ENCODE measurements around the gene GFOD1.
A peak's percentile ranks its signal among the peaks of the same experiment; 100 is the strongest.
"Not testable (repeated sequence)": the region's sequence is repeated elsewhere in the genome, so short reads cannot be mapped to it uniquely, and the experiment has no call there.

GFOD1 gene

GRCh38 chr6:13391537-13391936 lies 95.9 kb downstream of the GFOD1 start:
- TF ChIP-seq, protein P1, sequence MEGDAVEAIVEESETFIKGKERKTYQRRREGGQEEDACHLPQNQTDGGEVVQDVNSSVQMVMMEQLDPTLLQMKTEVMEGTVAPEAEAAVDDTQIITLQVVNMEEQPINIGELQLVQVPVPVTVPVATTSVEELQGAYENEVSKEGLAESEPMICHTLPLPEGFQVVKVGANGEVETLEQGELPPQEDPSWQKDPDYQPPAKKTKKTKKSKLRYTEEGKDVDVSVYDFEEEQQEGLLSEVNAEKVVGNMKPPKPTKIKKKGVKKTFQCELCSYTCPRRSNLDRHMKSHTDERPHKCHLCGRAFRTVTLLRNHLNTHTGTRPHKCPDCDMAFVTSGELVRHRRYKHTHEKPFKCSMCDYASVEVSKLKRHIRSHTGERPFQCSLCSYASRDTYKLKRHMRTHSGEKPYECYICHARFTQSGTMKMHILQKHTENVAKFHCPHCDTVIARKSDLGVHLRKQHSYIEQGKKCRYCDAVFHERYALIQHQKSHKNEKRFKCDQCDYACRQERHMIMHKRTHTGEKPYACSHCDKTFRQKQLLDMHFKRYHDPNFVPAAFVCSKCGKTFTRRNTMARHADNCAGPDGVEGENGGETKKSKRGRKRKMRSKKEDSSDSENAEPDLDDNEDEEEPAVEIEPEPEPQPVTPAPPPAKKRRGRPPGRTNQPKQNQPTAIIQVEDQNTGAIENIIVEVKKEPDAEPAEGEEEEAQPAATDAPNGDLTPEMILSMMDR (IDR thresholded peaks at IDR 0.05; ENCODE audit: insufficient read depth, low read depth, low read length, missing control alignments) = no peak
- no peak overlapping the region for H3K4me3 ChIP-seq (ENCODE audit: low read depth, low read length)
- no peak for DNase-seq (ENCODE audit: low read depth)

DNA sequence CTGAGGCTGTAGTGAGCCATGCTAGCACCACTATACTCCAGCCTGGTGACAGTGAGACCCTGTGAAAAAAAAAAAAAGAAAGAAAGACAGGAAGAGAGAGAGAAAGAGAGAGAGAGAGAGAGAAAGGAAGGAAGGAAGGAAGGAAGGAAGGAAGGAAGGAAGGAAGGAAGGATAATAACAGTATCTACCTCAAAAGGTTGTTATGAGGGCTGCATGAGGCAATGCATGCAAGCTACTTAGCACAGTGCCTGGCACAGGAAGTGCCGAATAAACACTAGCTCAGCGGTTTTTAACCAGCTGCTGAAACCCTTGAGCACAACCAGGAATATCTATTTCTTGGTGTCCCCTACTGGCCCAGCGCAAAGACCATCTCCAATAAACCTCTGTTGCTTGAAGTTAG lies 96.7 kb downstream of the GFOD1 start:
- no peak for DNase-seq (ENCODE audit: low read depth)
- TF ChIP-seq, protein P1 (IDR thresholded peaks at IDR 0.05; ENCODE audit: insufficient read depth, low read depth, low read length, missing control alignments) = no peak
- H3K4me3 ChIP-seq (ENCODE audit: low read depth, low read length) = no peak overlapping the region

- DNase-seq (ENCODE audit: low read depth); H3K4me3 ChIP-seq (ENCODE audit: low read depth, low read length): not testable (repeated sequence)
Observed at GRCh38 chr6:13389237-13389636, 98.2 kb downstream of the GFOD1 start.

DNA sequence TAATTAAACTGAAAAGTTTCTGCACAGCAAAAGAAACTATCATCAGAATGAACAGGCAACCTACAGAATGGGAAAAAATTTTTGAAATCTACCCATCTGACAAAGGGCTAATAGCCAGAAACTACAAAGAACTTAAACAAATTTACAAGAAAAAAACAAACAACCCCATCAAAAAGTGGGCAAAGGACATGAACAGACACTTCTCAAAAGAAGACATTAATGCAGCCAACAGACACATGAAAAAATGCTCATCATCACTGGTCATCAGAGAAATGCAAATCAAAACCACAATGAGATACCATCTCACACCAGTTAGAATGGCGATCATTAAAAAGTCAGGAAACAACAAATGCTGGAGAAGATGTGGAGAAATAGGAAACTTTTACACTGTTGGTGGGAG lies 98.6 kb downstream of the GFOD1 start:
- not testable (repeated sequence) for H3K4me3 ChIP-seq (ENCODE audit: low read depth, low read length); DNase-seq (ENCODE audit: low read depth)

GRCh38 chr6:13384966-13385365 lies 102.4 kb downstream of the GFOD1 start:
- TF ChIP-seq, protein P1 (IDR thresholded peaks at IDR 0.05; ENCODE audit: insufficient read depth, low read depth, low read length, missing control alignments) = no peak
- H3K4me3 ChIP-seq (ENCODE audit: low read depth, low read length) = no peak overlapping the region
- DNase-seq (ENCODE audit: low read depth) = no peak

GRCh38 chr6:13384506-13384905 lies 102.9 kb downstream of the GFOD1 start:
- TF ChIP-seq, protein P1 (IDR thresholded peaks at IDR 0.05; ENCODE audit: insufficient read depth, low read depth, low read length, missing control alignments) = no peak
- DNase-seq (ENCODE audit: low read depth) = no peak
- H3K4me3 ChIP-seq (ENCODE audit: low read depth, low read length) = no peak overlapping the region

DNA sequence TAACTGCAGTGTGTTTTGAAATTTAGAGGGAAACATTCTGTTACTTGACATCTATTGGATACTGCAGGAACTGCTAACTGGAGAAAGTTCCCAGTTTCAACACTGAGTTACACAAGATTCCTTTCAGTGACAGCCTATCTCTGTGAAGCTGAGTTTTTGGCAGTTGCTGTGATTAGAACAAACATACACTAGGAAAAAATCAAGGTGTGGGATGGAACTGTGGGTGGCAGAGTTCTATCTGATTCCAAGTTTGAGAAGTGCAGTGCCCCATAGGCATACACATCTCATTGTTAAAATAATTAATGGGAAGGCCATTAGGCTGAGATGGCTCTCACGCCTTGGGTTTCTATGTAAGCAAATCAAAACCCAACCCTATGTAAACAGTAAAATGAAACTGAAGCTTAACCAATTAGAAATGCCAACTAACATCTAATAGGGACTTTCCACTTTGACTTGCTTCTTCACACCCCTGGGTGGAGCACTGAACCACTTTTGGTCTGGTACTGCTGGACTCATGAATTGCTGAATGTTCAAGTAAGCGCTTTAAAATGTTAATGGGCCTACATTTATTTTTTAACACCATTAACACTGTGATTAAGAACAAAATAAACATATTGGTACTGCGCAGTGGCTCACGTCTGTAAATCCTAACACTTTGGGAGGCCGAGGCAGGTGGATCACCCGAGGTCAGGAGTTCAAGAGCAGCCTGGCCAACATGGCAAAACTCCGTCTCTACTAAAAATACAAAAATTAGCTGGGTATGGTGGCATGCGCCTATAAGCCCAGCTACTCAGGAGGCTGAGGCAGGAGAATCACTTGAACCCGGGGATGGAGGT lies 103.9 kb downstream of the GFOD1 start:
- TF ChIP-seq, protein P1 (IDR thresholded peaks at IDR 0.05; ENCODE audit: insufficient read depth, low read depth, low read length, missing control alignments) = peak; percentile 29
- DNase-seq (ENCODE audit: low read depth) = peak; percentile 89
- H3K4me3 ChIP-seq (ENCODE audit: low read depth, low read length) = no peak overlapping the region

DNA sequence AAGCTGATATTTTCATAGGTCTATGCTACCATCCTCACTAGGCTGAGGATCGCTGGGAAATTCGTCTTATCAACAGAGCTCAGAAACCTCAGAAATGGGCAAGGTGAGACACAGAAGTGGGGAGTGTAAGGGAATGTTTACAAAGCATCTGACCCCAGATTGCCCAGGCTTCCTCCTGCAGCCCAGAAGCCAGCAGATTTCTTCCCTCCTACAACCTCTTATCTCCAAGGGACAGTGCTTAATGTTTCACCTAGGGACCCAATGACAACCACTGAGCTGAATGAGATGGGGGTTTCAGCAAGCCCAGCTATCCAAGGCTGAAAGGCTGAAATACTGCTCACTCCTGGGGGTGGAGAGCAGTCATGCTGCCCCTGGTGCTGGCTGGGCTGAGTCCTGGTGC lies 106.6 kb downstream of the GFOD1 start:
- TF ChIP-seq, protein P1 (IDR thresholded peaks at IDR 0.05; ENCODE audit: insufficient read depth, low read depth, low read length, missing control alignments) = no peak
- DNase-seq (ENCODE audit: low read depth) = no peak
- no peak overlapping the region for H3K4me3 ChIP-seq (ENCODE audit: low read depth, low read length)

Data from GM12865 (cell line).